Ovary (tissue), 9 donors: ENCODE data around the gene IGSF9. TPM values are rescaled to one million over a fixed set of nuclear protein-coding genes. Genes with fewer than 3 reads are reported as not detected.

Experiments
- DNase-seq, 5 donors: peaks; one replicate each; pipeline ENCODE4 v3.0.0-alpha.2; 2019 to 2020
- H3K27ac ChIP-seq, 2 donors: fragments of 200-600 bp; one replicate each; pipeline versions ENCODE4 v1.5.1 to v1.8.0; 2019 to 2022
- H3K27me3 ChIP-seq: fragments of 200-600 bp; one replicate; pipeline ENCODE4 v1.8.0; 2022
- H3K36me3 ChIP-seq: fragments of 200-600 bp; sonication (generic); one replicate; pipeline ENCODE4 v1.5.1; 2019
- H3K4me1 ChIP-seq: one replicate; pipeline ENCODE4 v1.8.1; 2013; ENCODE audit warnings: mild to moderate bottlenecking, moderate library complexity; ENCODE audit not compliant: insufficient read depth
- H3K4me3 ChIP-seq: fragments of 200-600 bp; sonication (generic); one replicate; pipeline ENCODE4 v1.5.1; 2017
- H3K9me3 ChIP-seq, 2 donors: fragments of 200-600 bp in 1 of 2; sonication (generic) in 1 of 2; one replicate each; pipeline versions ENCODE4 v1.5.1 to v1.8.1; 2013 to 2019; ENCODE audit warnings: mild to moderate bottlenecking in 1 of 2, moderate library complexity in 1 of 2
- CTCF ChIP-seq, 3 donors: fragments of 450-650 bp in 2 of 3; fragments of 200-600 bp in 1 of 3; IDR thresholded peaks; one replicate each; pipeline versions ENCODE4 v1.5.1 to v1.8.0; 2016 to 2022; ENCODE audit warnings: antibody characterized with exemption in 3 of 3, mild to moderate bottlenecking in 1 of 3
- EP300 ChIP-seq: sonication (generic); formaldehyde crosslinking; IDR thresholded peaks from one replicate; pipeline ENCODE4 v1.6.1; 2017; ENCODE audit warnings: antibody characterized with exemption
- POLR2A ChIP-seq: fragments of 450-650 bp; IDR thresholded peaks from one replicate; pipeline ENCODE4 v1.6.1; 2017; ENCODE audit warnings: antibody characterized with exemption, mild to moderate bottlenecking, moderate library complexity
- WGBS, 3 donors: extraction: QIAGEN DNeasy Blood & Tissue Kit in 1 of 3; methylation state at CpG; one replicate each; pipeline versions ENCODE4 v1.1.5 to v1.1.7; 2013 to 2017; 5-methylcytosine and 5-hydroxymethylcytosine counted together
- intact Hi-C, 4 donors: fragments of 100-400 bp; cut with DNase I; formaldehyde crosslinking; loops; one replicate each; pipeline versions ENCODE4 v1.11.0 to v1.15.1; 2022 to 2023
- polyA plus RNA-seq, 2 donors: library from polyadenylated mRNA; stranded (reverse); fragments of 200-250 nt in 1 of 2; fragments of 350-450 nt in 1 of 2; fragmentation: Illumina TruSeq in 1 of 2; extraction: RNeasy Lipid Tissue Mini Kit (QIAGEN cat#74804) in 1 of 2; gene quantifications; one replicate each; pipeline ENCODE4 v1.2.3, GENCODE V29; 2013 to 2014
- total RNA-seq, 7 donors: library from RNA; depleted of rRNA in 2 of 7; stranded (reverse); fragments of >200 nt in 2 of 7; fragmentation: NEBNext Ultra II Directional in 3 of 7; extraction: Animal tissue kit (Norgen Biotek cat#: 25700) in 3 of 7; gene quantifications; one replicate each; pipeline versions ENCODE4 v1.1.0 to v1.2.4, GENCODE V29; 2016 to 2023
- donor health status: DM: no; HTN: no; CAD: no; lungs with moderate emphysema.
- donor health status: DM: no; HTN: no; CAD: no.
- donor health status: Bipolar disorder and iron deficiency.
- donor health status: DM: yes; HTN: yes; CAD: no.
- donor health status: DM: no; HTN: no; CAD: no.
- donor health status: DM: yes; HTN: yes; CAD: no.

IGSF9 gene
- total and polyA plus RNA-seq, 9 donors = 0.10 to 14.0 (median 1.3) TPM

- TF ChIP-seq EP300 = no peak
- TF ChIP-seq POLR2A = no peak
- TF ChIP-seq CTCF (IDR thresholded peaks at IDR 0.05) = no peak
- Histone ChIP-seq H3K4me1 (no peaks in the 10 kb centered on the region), H3K9me3 (no peaks in the 10 kb centered on the region), H3K36me3 (no peaks in the 10 kb centered on the region), H3K27me3 (no peaks in the 10 kb centered on the region), H3K27ac (no peak overlapping the region), H3K4me3 (no peak overlapping the region)
- 72 to 84% (median 83%) methylated on average over 7 to 8 of the region's 8 CpGs for WGBS, 3 donors
- intact Hi-C loops = no loop called here
- DNase-seq = no peak
These were observed 27.2 kb upstream of the IGSF9 start for GRCh38 chr1:159972443-159973205.

DNA sequence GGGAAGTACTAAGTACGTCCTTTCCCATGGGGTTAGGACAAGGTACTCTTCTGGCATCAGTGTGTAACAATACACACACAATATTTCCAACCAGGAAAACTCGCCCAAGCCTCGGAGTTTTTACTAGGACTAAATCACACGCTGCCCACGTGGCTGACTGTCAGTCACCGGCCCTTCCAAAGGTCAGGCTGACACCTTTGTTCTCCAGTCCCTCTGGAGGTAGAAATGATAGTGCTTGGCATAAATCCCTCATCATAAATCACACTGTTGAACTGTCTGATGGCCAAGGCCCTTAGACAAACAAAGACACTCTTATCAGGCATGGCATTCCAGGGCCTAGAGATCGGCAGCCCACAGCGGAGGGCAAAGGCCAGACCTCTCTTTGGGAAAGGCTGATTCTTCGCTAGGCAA lies 25.5 kb upstream of the IGSF9 start:
- H3K27me3 ChIP-seq = no peaks in the 10 kb centered on the region
- TF ChIP-seq CTCF (IDR thresholded peaks at IDR 0.05) (no peak), EP300 (no peak), POLR2A (no peak)
- no peaks in the 10 kb centered on the region for H3K4me1 ChIP-seq
- intact Hi-C loops = no loop called here
- H3K27ac ChIP-seq = no peak overlapping the region
- H3K9me3 ChIP-seq = no peaks in the 10 kb centered on the region
- WGBS, 3 donors = 32 to 40% (median 40%) methylated on average over 9 of the region's 9 CpGs
- H3K4me3 ChIP-seq = no peak overlapping the region
- no peak for DNase-seq
- H3K36me3 ChIP-seq = no peaks in the 10 kb centered on the region

GRCh38 chr1:159968901-159969300 lies 23.5 kb upstream of the IGSF9 start:
- TF ChIP-seq POLR2A (no peak), EP300 (no peak), CTCF (IDR thresholded peaks at IDR 0.05) (no peak)
- 90 to 97% (median 92%) methylated on average over 3 of the region's 3 CpGs for WGBS, 3 donors
- Histone ChIP-seq H3K4me1 (no peaks in the 10 kb centered on the region), H3K9me3 (no peaks in the 10 kb centered on the region), H3K4me3 (no peak overlapping the region), H3K36me3 (no peaks in the 10 kb centered on the region), H3K27ac (no peak overlapping the region), H3K27me3 (no peaks in the 10 kb centered on the region)
- intact Hi-C loops = no loop called here
- DNase-seq = no peak

DNA sequence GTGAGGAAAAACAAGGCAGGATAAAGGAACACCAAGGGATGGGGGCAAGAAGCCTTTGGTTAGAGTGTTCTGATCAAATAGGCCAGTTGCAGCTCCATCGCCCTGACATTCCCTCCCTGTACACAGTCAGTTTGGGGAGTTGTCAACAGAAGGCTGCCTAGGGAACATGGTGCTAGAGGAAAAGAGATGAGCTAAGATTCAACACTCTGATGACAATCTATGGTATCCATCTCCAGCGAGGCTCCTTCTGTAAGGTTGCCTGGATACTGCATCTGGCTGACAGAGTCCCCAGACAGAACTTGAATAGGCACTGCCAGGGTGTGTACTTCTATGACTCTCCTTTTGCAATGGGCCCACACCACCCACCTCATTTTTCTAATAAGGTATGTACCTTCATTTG lies 19.9 kb upstream of the IGSF9 start:
- H3K27me3 ChIP-seq = no peaks in the 10 kb centered on the region
- no peak overlapping the region for H3K4me3 ChIP-seq
- no peaks in the 10 kb centered on the region for H3K36me3 ChIP-seq
- no peaks in the 10 kb centered on the region for H3K9me3 ChIP-seq
- TF ChIP-seq POLR2A = no peak
- TF ChIP-seq CTCF (IDR thresholded peaks at IDR 0.05) = no peak
- no peak for TF ChIP-seq EP300
- no peak overlapping the region for H3K27ac ChIP-seq
- no peak for DNase-seq
- no peaks in the 10 kb centered on the region for H3K4me1 ChIP-seq
- 77 to 82% (median 77%) methylated on average over 2 of the region's 2 CpGs for WGBS, 3 donors
- intact Hi-C loops = no loop called here
